HG02973 (cell line): ENCODE measurements around the gene TMUB1.
A peak's percentile ranks its signal among the peaks of the same experiment; 100 is the strongest.

Source experiments
- ATAC-seq: cut with Tn5 transposase; IDR thresholded peaks from one replicate; pipeline ENCODE4 v1.9.1; 2021; ENCODE audit warnings: moderate library complexity; ENCODE audit not compliant: unreplicated experiment

TMUB1 gene

DNA sequence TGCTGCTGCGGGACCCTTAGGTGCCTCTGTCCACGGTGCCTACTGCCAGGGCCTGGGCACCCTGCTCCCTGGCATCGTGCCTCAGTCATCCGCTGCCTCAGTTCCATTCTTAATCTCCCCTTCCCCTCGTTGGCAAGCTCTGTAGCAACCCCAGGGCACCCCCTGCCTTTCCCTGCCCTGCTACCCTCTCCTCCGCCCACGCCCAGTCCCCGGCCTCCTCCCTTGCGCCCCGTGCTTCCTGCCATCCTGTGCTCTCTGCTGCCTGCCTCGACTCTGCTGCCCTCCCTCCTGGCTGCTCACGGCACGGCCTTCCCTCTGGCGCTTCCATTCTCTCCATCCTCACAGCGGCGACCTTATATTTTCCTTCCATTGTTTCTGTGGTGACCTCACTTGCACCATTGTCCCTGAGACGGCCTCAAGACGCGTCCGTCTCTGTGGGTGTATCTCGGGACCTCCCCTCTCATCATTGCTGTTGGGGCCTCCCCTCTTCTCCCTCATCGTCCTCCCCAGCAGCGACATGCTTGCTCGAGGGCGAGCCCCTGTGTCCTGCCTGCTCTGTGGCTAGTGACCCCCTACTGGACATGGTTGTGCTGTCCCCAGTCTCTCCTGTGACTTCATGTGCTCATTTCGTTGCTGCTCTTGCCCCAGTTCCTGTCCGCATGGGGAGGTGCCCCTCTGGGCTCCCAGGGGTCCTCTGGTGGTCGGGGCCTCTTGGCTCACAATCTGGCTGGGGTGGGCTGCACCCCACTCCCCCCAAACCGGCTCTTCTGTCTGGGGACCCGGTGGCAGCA lies 38.3 kb upstream of the TMUB1 start:
- no peak for ATAC-seq

DNA sequence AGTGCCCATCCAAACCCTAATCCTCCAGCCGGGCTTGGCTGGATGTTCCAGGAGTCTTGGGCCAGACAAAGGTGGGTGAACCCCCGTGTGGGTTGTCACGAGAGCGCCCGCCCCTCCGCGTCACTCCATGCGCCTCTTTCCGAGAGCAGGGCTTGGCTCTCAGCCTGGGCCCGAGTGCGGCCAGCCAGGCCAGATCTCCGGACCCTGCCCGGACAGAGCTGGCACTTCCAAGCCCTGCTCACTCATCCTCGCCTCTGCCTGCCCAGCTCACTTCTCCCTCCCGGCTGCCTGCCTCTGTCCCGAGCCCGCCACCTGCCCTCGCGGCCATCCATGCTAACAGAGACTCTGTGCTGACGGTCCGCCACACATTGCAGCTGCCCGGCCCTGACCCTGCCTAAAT lies 37.6 kb upstream of the TMUB1 start:
- ATAC-seq: no peak

DNA sequence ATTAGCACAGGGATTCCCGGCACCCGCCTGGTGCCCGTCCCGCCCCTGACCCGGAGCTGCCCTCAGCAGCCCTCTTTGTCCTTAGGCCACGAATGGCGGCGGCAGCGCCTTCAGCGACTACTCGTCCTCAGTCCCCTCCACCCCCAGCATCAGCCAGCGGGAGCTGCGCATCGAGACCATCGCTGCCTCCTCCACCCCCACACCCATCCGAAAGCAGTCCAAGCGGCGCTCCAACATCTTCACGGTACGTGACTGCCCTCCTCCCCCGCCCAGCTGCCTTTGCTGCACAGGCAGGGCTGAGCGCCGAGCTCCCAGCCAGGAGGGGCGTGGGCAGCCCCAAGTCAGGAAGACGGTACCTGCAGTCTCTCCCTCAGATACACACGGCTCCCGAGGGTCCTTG lies 36.6 kb upstream of the TMUB1 start:
- ATAC-seq: no peak

DNA sequence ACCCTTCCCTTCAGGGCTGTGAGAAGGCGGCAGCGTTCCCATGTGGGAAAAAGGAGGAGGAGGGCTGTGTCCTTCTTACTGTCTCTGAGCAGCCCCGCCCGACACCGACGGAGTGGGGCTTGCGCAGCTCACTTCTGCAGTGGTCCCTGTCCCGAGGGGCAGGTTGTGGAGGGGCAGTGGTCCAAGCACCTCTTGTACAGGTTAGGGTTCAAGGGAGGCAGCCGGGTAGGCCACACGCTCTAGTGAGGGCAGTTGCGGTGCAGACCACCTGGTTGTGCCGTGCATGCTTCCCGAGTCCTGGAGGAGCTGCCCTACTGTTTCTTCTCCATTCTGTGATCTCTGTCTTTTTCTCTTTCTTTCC lies 35.7 kb upstream of the TMUB1 start:
- no peak for ATAC-seq

DNA sequence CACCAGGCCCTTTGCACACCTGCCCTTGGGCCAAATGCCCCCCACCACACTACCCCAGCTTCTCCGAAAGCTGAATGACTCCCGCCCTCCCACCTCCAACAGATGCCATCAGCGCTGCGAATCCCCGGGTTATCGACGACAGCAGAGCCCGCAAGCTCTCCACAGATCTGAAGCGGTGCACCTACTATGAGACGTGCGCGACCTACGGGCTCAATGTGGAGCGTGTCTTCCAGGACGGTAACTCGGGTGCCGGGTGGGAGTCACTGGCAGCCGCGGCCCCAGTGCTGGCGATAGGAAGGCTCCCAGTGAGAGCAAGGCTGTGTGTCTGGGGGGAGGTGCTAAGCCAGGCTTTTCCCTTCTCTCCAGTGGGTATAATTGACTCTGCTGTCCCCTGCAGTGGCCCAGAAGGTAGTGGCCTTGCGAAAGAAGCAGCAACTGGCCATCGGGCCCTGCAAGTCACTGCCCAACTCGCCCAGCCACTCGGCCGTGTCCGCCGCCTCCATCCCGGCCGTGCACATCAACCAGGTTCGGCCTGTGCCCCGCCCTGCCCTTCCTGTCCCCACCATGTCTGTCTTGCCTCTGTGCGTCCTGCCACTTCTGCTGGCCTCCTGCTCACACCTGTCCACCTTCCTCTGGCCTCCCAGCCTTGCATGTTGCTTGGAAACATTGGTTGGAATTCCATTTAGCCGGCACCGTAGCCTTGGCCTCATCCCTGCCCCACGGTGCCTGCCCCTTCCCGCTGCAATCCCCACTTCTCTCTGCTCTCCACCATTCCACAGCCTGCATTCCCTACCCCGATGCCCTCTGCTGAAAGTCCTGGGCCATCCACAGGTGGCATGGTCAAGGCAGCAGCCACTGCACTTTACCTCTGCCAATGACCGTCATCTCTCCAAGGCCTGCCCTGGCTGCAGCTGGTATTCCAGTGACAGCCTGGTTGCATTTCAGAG lies 35.1 kb upstream of the TMUB1 start:
- no peak for ATAC-seq

DNA sequence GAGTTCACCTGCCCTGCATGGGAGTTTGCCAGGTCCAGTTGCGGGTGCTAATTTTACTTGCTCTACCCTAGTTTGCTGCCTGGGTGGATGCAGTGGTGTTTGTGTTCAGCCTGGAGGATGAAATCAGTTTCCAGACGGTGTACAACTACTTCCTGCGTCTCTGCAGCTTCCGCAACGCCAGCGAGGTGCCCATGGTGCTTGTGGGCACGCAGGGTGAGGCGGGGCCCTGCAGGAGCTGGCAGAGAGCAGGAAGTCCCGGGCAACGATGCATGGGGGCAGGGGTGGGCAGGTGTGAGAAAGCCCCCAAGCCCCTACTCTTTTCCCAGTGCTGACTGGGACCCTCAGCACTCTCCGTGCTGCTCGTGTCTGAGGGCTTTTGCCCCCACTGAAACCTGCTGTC lies 34.3 kb upstream of the TMUB1 start:
- ATAC-seq: no peak

DNA sequence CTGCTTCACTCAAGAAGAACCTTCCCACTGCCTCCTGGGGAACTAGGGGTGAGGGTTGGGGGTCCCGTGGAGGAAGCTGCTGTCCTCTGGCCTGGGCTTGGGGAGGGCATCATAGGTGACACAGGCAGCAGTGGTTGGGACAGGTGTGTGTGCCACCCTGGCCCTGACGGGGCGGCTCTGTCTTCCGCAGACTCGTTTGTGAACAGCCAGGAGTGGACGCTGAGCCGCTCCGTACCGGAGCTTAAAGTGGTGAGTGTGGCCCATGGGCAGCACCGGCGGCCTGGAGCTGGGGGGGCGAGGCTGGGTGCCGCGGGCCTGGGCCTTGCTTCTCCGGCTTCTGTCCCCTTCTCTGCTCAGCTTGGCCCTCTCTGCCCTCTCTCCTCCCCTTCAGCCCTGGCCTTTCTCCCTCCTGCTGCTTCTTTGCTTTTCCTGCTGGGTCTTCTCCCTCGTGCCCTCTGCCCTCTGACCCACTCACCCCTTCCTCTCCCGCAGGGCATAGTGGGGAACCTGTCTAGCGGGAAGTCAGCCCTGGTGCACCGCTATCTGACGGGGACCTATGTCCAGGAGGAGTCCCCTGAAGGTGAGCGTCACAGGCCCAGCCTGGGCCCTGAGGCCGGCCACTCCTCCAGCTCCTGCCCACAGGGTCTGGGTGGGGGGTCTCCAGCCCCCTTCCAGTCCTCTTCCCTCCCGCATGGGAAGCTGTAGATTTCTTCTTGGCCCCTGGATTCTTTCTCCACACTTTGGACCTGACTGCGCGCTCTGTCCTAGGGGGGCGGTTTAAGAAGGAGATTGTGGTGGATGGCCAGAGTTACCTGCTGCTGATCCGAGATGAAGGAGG lies 33.5 kb upstream of the TMUB1 start:
- no peak for ATAC-seq

DNA sequence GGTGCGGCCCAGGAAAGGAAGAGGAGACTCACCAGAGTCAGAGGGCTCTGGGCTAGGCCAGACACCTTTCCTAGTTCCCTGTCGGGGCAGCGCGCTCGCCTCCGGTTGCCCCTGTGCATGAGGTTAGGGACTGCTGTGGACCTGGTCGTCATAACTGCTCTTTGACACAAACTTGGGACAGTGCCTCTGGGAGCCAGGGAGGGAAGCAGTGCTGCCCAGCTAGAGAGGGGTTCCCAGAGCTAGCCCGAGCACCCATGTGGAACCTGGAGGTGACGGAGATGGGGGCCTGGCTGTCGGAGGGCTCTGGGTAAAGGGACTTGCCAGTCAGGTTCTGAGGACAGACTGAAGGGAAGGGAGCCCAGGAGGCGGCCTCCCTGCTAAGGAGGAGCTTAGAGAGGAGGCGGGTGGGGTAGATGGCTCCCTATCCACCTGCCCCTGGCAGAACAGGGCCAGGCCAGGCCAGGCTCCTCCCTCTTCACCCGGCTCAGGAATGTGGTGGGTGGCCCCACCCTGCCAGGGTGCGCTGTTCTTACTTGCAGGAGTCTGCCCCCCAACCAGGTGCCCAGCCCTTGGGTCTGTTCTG lies 32.6 kb upstream of the TMUB1 start:
- no peak for ATAC-seq

DNA sequence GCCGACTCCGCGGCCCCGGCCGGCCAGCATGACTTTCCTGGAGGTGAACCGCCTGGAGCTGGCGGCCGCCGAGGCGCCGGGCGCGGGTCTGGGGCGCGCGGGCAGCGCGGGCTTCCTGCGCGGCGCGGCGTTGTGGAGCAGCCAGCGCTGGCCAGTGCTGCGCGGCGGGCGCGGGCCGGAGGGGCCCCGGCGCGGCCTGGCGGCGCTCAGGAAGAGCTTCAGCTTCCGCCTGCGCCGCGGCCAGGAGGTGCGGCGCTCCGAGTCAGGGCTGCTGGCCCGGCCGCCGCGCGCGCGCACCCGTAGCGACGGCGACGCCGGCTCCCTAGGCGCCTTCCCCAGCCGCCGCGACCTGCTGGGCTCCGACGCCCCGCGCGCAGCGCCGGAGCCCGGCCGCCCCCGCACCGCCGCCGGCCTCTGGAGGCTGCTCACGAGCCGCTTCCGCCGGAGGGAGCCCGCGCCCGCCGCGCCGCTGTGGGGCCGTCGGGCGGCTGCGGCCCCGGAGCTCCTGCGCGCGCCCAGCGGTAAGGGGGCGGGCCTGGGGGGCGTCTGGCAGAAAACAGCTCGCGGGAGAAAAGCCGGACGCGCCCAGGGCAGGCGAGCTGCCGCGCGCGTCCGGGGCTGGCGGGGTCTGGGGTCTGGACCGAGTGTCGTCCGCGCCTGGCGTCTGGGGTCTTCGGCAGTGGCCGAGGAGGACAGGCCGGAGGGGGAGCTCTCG lies 32.0 kb upstream of the TMUB1 start:
- ATAC-seq: no peak

DNA sequence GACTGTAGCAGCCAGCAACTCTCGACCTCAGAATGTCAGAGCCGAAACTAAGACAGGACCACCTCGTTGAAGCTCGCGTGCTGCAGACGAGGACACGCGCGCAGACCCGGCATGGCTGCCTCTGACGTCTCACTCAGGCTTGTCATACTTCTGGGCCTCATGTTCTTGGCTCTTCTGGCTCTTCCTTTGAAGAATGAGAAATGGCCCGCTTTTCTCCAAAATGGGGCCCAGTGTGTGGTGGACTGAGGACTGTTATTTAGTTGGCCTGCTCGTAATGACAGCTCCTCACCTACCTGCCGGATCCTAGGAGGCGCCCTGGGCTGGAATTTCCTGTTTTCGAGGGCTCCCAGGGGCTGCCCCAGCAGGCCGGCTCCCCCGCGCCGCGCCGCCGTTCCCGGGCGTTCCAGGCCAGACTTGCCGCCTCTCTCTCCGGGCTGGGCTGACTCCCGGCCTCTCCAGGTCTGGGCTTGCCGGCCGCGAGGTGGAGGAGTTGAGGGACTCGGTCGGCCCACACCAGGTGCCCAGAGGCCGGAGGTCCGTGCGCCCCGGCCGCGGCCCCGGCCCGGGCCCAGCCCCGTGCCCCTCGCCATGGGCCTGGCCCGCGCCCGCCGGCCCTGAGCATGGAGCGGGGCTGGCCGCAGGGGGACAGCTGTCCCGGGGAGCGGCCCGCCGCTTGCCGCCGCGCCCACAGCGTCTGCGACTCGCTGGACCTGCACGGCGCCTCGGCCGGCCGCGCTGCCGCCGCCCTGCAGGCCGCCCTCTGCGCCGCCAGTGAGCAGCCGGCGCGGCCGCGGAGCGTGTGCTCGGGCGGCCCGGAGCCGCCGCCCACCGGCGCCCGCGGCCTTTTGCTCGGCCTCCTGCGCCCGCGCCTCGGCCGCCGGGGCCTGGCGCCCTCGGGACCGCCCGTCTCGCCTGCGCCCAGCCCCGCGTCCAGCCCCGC lies 31.1 kb upstream of the TMUB1 start:
- no peak for ATAC-seq

DNA sequence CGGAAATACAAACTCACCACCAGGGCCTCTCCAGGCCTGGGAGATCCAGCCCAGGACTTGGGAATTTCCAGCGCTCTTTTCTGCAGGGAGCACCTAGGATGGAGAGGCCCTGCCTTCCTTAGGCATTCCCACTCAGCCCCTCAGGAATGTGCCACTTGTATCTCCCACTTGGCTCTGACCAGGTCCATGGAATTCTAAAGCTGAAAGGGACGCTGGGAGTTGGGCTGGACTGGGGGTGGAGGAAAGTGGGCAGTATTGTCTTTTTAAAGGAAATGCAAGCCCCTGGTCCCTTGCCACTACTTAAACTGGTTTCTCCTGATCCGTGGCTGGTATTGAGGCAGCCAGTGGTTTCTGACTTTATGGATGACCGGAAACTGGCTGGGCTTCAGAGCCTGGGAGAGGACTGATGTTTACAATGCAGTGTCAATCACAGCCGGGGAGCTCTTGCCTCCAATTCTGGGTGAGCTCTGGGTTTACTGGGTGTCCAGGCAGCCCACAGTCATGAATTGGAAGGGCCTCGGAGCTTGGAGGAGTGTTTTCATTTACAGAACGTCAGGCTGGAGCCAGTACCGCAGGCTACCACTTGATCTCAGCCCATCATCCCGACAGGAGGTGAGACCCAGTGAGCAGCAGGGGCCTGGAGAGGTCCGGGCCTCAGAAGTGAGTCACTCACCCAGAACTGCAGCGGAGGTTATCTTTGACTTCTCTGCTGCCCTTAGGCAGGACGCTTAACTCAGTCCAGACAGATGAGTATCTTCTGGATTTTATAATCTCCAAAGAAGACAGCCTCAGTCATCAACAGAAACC lies 30.3 kb upstream of the TMUB1 start:
- no peak for ATAC-seq

DNA sequence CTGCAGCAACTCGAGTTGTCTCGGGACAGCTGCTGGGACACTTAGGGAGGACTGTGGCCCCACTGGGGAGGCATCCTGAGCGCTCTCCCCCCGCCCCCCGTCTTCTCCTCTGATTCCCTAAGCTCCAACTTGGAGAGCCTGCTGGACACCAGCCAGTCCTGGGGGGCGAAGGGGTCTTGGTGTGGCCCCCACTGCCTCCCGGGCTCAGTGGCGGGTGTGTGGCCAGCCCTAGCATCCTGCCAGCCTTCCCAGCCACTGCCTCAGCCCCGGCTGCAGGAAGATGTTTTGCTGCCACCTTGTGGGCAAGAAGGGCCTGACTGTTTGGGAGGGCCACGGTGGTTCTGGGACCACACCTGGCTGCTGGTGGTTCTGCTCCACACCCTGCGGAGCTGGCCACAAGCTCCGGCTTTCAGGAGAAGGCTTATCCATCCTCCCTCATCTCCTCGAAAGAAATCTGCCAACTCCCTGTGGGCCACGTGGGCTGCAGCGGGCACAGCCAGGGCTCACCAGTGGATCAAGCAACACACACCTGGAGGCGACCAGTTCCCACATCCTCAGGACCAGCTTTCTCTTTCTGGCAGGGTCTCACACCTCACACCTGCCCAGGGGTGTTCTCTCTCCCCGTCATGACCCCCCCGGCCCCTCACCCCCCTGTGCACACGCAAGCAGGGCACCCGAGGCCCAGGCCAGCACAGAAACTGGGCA lies 27.8 kb upstream of the TMUB1 start:
- ATAC-seq: peak; percentile 71

DNA sequence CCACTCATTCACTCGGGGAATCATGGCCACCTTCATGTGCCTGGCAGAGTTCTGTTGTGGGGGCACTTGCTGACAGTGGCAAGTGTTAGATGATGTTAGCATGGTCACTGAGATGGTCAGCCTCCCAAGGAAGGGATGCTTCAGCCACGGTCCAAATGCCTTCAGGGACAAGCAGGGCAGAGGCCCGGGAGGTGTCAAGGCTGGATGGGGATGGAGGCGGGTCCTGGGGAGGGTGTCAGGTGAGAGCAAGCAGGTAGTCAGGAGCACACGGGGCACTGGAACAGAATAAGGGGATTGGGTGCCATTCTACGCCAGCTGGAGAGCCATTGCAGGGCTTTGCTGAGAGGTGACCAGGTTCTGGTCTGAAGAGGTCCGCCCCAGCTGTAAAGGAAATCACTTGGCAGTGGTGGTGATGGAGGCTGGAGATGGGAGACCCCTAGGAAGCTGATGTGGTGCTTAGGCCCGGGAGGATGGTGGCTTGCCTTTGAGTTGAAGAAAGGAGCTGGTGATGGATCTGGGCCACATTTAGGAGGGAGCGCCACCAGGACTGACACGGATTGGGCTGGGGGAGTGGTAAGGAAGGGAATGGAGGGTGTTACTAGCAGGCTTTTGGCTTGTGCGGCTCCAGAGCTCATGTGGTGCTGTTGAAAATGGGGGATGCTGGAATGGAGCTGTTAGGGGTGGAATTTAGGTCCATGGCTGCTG lies 27.1 kb upstream of the TMUB1 start:
- no peak for ATAC-seq

DNA sequence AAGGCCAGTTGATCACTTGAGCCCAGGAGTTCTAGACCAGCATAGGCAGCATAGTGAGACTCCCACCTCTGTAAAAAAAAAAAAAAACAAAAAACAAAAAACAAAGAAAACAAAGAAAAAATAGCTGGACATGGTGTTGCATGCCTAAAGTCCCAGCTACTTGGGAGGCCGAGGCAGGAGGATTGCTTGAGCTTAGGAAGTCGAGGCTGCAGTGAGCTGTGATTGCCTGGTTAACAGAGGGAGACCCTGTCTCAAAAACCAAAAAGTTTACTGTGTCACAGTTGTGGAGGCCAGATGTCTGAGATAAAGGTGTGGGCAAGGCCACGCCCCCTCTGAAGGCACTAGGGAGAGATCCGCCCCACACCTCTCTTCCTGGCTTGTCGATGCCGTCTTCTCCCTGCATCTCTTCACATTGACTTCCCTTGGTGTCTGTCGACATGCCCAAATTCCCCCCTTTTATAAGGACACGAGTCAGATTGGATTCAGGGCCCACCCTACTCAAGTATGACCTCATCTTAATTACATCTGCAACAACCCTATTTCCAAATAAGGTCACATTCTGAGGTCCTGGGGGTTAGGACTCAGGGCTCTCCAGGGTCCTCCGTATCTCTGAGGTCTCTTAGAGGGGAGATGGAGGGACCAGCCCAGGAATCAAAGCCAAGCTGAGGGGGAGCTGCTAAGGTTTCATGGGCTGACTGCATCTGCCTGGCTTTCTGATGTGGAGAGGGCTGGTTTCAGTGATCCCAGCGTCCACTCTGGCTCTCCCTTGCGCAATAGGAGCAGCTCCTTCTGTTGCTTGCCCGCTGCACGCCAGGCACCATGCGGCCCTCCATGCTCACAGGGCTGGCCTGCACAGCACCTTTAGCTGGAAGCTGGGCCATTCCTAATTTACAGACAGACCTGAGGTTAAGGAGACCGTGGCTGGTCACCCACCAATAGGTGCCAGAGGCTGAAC lies 26.1 kb upstream of the TMUB1 start:
- ATAC-seq: no peak

DNA sequence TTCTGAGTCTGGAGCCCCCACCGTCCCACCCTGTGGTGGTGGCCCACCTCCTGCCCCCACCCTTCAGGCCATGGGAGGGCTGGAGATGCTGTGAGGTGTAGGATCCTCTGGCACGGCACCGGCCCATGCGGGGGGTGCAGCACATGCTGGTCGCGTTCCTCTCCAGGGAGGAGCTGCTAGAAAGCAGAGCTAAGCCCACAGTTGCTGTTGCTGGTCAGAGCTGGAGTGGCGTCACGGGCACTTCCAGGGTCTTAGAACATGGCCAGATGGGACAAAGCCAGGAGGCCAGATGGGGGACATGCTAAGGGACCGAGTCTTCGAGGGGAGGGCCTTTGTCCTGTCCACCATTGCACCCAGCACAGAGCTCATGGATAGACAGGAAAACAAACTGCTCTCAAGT lies 24.6 kb upstream of the TMUB1 start:
- no peak for ATAC-seq
